RWPE2 (cell line): ENCODE data around the gene PCSK4.

Experiments
- ATAC-seq: fragments of 200-7000 bp; cut with Tn5 transposase; 3 replicates; pipeline ENCODE4 v1.9.1; 2021; ENCODE audit warnings: low read depth
- DNase-seq: peaks from one replicate; pipeline ENCODE4 v3.0.0-alpha.2; 2020; ENCODE audit warnings: low spot score
- H3K27ac ChIP-seq: fragments of 450-650 bp; 2 replicates; pipeline ENCODE4 v1.5.1; 2017; ENCODE audit warnings: mild to moderate bottlenecking; ENCODE audit not compliant: poor library complexity, severe bottlenecking
- H3K27me3 ChIP-seq: fragments of 250-450 bp; sonication (Bioruptor Pico); 2 replicates; pipeline ENCODE4 v1.5.1; 2021; ENCODE audit warnings: mild to moderate bottlenecking, moderate library complexity; ENCODE audit not compliant: insufficient read depth, poor library complexity, severe bottlenecking
- H3K36me3 ChIP-seq: fragments of 250-450 bp; sonication (Bioruptor Pico); 2 replicates; pipeline ENCODE4 v1.5.1; 2020; ENCODE audit warnings: low read depth, mild to moderate bottlenecking, moderate library complexity
- H3K4me1 ChIP-seq: fragments of 250-450 bp; sonication (Bioruptor Pico); 2 replicates; pipeline ENCODE4 v1.5.1; 2021; ENCODE audit warnings: mild to moderate bottlenecking, moderate library complexity; ENCODE audit not compliant: insufficient read depth, poor library complexity, severe bottlenecking
- H3K4me3 ChIP-seq: fragments of 250-450 bp; sonication (Bioruptor Pico); 2 replicates; pipeline ENCODE4 v1.5.1; 2021; ENCODE audit warnings: mild to moderate bottlenecking, moderate library complexity; ENCODE audit not compliant: severe bottlenecking
- H3K9me3 ChIP-seq: fragments of 250-450 bp; sonication (Bioruptor Pico); 2 replicates; pipeline ENCODE4 v1.5.1; 2021; ENCODE audit warnings: mild to moderate bottlenecking, moderate library complexity; ENCODE audit not compliant: severe bottlenecking
- CTCF ChIP-seq: fragments of 450-650 bp; IDR thresholded peaks from one replicate; pipeline ENCODE4 v1.5.1; 2017; ENCODE audit warnings: mild to moderate bottlenecking, moderate library complexity; ENCODE audit not compliant: poor library complexity, severe bottlenecking

Gene PCSK4

GRCh38 chr19:1488282-1488601, 1.9 kb downstream of the PCSK4 start:
- DNase-seq (no peak), ATAC-seq (no peak)
- H3K4me3 ChIP-seq, result no peak overlapping the region
- TF ChIP-seq CTCF, result no peak
- H3K4me1 ChIP-seq, result no peaks in the 10 kb centered on the region
- H3K9me3 ChIP-seq, result no peaks in the 10 kb centered on the region
- H3K27me3 ChIP-seq, result no peaks in the 10 kb centered on the region
- H3K36me3 ChIP-seq, result no peaks in the 10 kb centered on the region
- H3K27ac ChIP-seq, result no peak overlapping the region

- no peak overlapping the region for H3K4me3 ChIP-seq
- no peak overlapping the region for H3K27ac ChIP-seq
- DNase-seq (no peak), ATAC-seq (no peak)
- no peaks in the 10 kb centered on the region for H3K27me3 ChIP-seq
- H3K4me1 ChIP-seq, result no peaks in the 10 kb centered on the region
- no peaks in the 10 kb centered on the region for H3K36me3 ChIP-seq
- no peaks in the 10 kb centered on the region for H3K9me3 ChIP-seq
- TF ChIP-seq CTCF, result no peak
These were observed 2.4 kb downstream of the PCSK4 start for GRCh38 chr19:1487576-1488281.

GRCh38 chr19:1486720-1487575, 3.2 kb downstream of the PCSK4 start:
- no peak for TF ChIP-seq CTCF
- DNase-seq, result no peak
- no peaks in the 10 kb centered on the region for H3K27me3 ChIP-seq

GRCh38 chr19:1483979-1484428, 6.1 kb downstream of the PCSK4 start:
- Histone ChIP-seq H3K9me3 (no peaks in the 10 kb centered on the region), H3K4me1 (no peaks in the 10 kb centered on the region), H3K27ac (no peak overlapping the region), H3K27me3 (no peaks in the 10 kb centered on the region), H3K4me3 (no peak overlapping the region), H3K36me3 (no peaks in the 10 kb centered on the region)
- ATAC-seq, result no peak
- TF ChIP-seq CTCF, result no peak
- no peak for DNase-seq

More at GRCh38 chr19:1486720-1487575, 3.2 kb downstream of the PCSK4 start:
- H3K9me3 ChIP-seq, result no peaks in the 10 kb centered on the region
- no peak for ATAC-seq
- H3K36me3 ChIP-seq, result no peaks in the 10 kb centered on the region
- H3K4me1 ChIP-seq, result no peaks in the 10 kb centered on the region
- no peak overlapping the region for H3K4me3 ChIP-seq
- no peak overlapping the region for H3K27ac ChIP-seq
